ENCODE measurements around the gene KIF4A.

The KIF4A gene

GRCh38 chrX:70424801-70425200, 134.9 kb downstream of the KIF4A start:
- no peak for TF ChIP-seq CTCF (IDR thresholded peaks at IDR 0.05)
- H2AFZ ChIP-seq = no peak overlapping the region
- H3K4me2 ChIP-seq (ENCODE audit: low read length) = no peak overlapping the region
- no peak overlapping the region for H3K9ac ChIP-seq
- no peaks in the 10 kb centered on the region for H3K36me3 ChIP-seq (ENCODE audit: control insufficient read depth, insufficient read depth, low read length)
- H3K27ac ChIP-seq = no peak overlapping the region
- H3K27me3 ChIP-seq (ENCODE audit: control insufficient read depth, insufficient read depth, low read length) = no peaks in the 10 kb centered on the region
- H3K4me1 ChIP-seq = no peaks in the 10 kb centered on the region
- H3K9me3 ChIP-seq (ENCODE audit: control insufficient read depth, low read length) = no peaks in the 10 kb centered on the region
- no peaks in the 10 kb centered on the region for H3K79me2 ChIP-seq
- H3K4me3 ChIP-seq (ENCODE audit: low read depth, low read length) = no peak overlapping the region

- Histone ChIP-seq H3K79me2 (no peaks in the 10 kb centered on the region), H3K36me3 (ENCODE audit: control insufficient read depth, insufficient read depth, low read length) (no peaks in the 10 kb centered on the region), H2AFZ (no peak overlapping the region), H3K9me3 (ENCODE audit: control insufficient read depth, low read length) (no peaks in the 10 kb centered on the region), H3K27me3 (ENCODE audit: control insufficient read depth, insufficient read depth, low read length) (no peaks in the 10 kb centered on the region), H3K4me3 (ENCODE audit: low read depth, low read length) (no peak overlapping the region), H3K4me1 (no peaks in the 10 kb centered on the region), H3K9ac (no peak overlapping the region), H3K27ac (no peak overlapping the region), H3K4me2 (ENCODE audit: low read length) (no peak overlapping the region)
- TF ChIP-seq CTCF (IDR thresholded peaks at IDR 0.05) = no peak
Measured at GRCh38 chrX:70426286-70427278, 136.7 kb downstream of the KIF4A start.

- no peaks in the 10 kb centered on the region for H3K36me3 ChIP-seq (ENCODE audit: control insufficient read depth, insufficient read depth, low read length)
- H3K27me3 ChIP-seq (ENCODE audit: control insufficient read depth, insufficient read depth, low read length) = no peaks in the 10 kb centered on the region
- H3K79me2 ChIP-seq = no peaks in the 10 kb centered on the region
- no peak overlapping the region for H3K9ac ChIP-seq
- no peaks in the 10 kb centered on the region for H3K9me3 ChIP-seq (ENCODE audit: control insufficient read depth, low read length)
- no peak overlapping the region for H2AFZ ChIP-seq
- TF ChIP-seq CTCF (IDR thresholded peaks at IDR 0.05) = no peak
- H3K4me3 ChIP-seq (ENCODE audit: low read depth, low read length) = no peak overlapping the region
- H3K27ac ChIP-seq = no peak overlapping the region
- H3K4me1 ChIP-seq = no peaks in the 10 kb centered on the region
- no peak overlapping the region for H3K4me2 ChIP-seq (ENCODE audit: low read length)
Measured at GRCh38 chrX:70427365-70427764, 137.5 kb downstream of the KIF4A start.

GRCh38 chrX:70429759-70430158, 139.9 kb downstream of the KIF4A start:
- no peak overlapping the region for H3K4me3 ChIP-seq (ENCODE audit: low read depth, low read length)
- H3K9ac ChIP-seq = no peak overlapping the region
- H3K36me3 ChIP-seq (ENCODE audit: control insufficient read depth, insufficient read depth, low read length) = no peaks in the 10 kb centered on the region
- H2AFZ ChIP-seq = no peak overlapping the region
- peaks cover 5% of the 10 kb centered on the region for H3K4me1 ChIP-seq
- H3K79me2 ChIP-seq = no peaks in the 10 kb centered on the region
- TF ChIP-seq CTCF (IDR thresholded peaks at IDR 0.05) = no peak
- H3K4me2 ChIP-seq (ENCODE audit: low read length) = no peak overlapping the region
- H3K9me3 ChIP-seq (ENCODE audit: control insufficient read depth, low read length) = no peaks in the 10 kb centered on the region
- no peak overlapping the region for H3K27ac ChIP-seq
- H3K27me3 ChIP-seq (ENCODE audit: control insufficient read depth, insufficient read depth, low read length) = no peaks in the 10 kb centered on the region
